Measurements from ENCODE around the gene TERT. TPM values are rescaled to one million over a fixed set of nuclear protein-coding genes. Genes with fewer than 3 reads are reported as not detected.
"Not testable (repeated sequence)": the region's sequence is repeated elsewhere in the genome, so short reads cannot be mapped to it uniquely, and the experiment has no call there.

TERT gene
- total RNA-seq, 3 donors from 2014 or later: 2.1 to 5.0 (median 2.8) TPM

DNA sequence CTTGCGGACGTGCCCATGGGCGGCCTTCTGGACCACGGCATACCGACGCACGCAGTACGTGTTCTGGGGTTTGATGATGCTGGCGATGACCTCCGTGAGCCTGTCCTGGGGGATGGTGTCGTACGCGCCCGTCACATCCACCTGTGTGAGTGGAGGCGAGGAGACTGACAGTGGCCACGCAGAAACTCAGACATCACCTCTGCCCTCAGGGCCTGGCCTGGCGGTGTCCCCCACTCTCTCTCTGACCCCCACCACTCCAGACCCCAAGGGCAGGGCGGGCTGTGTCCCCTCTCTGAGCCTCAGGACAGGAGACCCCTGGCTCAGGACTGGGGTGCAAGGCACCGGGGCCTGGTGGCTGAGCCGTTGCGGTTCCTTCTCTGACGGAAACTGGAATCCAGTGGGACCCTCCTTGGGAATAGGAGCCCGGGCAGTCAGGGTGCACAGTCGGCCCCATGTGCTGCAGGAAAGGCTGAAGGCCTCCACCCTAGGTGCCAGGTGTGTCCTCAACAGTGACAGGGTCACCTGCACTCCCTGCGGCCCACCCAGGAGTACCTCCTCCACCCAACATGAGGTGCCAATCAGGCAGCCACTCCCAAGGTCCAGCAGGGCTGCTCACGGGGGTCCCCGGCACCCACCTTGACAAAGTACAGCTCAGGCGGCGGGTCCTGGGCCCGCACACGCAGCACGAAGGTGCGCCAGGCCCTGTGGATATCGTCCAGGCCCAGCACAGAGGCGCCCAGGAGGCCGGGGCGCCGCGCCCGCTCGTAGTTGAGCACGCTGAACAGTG is 16.0 kb downstream of the TERT start:
- Histone ChIP-seq H3K4me1 (ENCODE audit: low read depth) (no peaks in the 10 kb centered on the region), H3K4me3 (no peak overlapping the region), H3K9me3 (no peaks in the 10 kb centered on the region), H3K36me3 (ENCODE audit: low read depth) (no peaks in the 10 kb centered on the region)
- ATAC-seq (no peak), DNase-seq (peak in 2 of 3 donors; percentile 13 to 34)
- TF ChIP-seq, protein P1, sequence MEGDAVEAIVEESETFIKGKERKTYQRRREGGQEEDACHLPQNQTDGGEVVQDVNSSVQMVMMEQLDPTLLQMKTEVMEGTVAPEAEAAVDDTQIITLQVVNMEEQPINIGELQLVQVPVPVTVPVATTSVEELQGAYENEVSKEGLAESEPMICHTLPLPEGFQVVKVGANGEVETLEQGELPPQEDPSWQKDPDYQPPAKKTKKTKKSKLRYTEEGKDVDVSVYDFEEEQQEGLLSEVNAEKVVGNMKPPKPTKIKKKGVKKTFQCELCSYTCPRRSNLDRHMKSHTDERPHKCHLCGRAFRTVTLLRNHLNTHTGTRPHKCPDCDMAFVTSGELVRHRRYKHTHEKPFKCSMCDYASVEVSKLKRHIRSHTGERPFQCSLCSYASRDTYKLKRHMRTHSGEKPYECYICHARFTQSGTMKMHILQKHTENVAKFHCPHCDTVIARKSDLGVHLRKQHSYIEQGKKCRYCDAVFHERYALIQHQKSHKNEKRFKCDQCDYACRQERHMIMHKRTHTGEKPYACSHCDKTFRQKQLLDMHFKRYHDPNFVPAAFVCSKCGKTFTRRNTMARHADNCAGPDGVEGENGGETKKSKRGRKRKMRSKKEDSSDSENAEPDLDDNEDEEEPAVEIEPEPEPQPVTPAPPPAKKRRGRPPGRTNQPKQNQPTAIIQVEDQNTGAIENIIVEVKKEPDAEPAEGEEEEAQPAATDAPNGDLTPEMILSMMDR (IDR thresholded peaks at IDR 0.05): no peak
- intact Hi-C loops (cut with DNase I, micrococcal nuclease): no loop called here

DNA sequence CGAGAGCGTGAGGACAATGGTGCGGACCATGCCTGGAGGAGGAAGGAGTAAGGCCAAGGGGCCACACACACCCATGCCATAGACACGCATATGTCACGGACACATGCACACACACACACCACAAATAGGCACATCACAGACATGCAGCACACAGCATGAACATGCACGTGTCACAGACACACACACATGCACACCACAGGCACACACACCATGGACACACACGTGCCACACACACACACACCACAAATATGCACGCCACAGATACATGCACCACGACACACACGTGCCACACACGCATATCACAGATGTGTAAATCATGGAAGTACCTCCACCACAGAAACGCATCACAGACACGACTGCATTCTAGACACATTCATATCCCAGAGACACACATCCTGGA is 16.7 kb downstream of the TERT start:
- Histone ChIP-seq H3K4me1 (ENCODE audit: low read depth) (no peaks in the 10 kb centered on the region), H3K9me3 (no peaks in the 10 kb centered on the region), H3K36me3 (ENCODE audit: low read depth) (no peaks in the 10 kb centered on the region), H3K4me3 (no peak overlapping the region)
- TF ChIP-seq, protein P1 (IDR thresholded peaks at IDR 0.05): no peak
- intact Hi-C loops (cut with DNase I, micrococcal nuclease): no loop called here
- ATAC-seq (no peak), DNase-seq (no peak)

DNA sequence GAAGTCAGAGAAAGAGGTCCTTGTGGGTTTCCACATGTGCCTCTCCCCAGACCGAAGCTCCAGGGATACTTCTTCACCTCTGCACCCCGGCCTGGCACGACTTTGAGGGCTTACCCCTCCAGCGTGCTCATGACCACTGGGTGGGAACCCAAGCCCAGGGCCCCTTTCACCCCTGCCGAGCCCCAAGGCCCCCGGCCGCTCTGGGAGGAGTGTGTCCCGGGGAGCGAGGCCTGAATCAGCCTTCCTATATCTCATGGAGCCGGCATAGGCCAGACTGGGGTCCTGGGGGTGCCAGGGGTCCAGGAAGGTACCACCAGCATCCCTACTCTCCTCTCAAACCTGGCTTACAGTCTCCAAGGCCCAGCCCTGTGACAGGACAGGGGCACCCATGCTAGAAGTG is 17.1 kb downstream of the TERT start:
- TF ChIP-seq, protein P1 (IDR thresholded peaks at IDR 0.05): no peak
- no peak for ATAC-seq
- H3K9me3 ChIP-seq: no peaks in the 10 kb centered on the region
- peak in 1 of 3 donors; percentile 31 for DNase-seq
- H3K4me3 ChIP-seq: no peak overlapping the region
- H3K36me3 ChIP-seq (ENCODE audit: low read depth): no peaks in the 10 kb centered on the region
- no peaks in the 10 kb centered on the region for H3K4me1 ChIP-seq (ENCODE audit: low read depth)
- intact Hi-C loops (cut with DNase I, micrococcal nuclease): no loop called here

DNA sequence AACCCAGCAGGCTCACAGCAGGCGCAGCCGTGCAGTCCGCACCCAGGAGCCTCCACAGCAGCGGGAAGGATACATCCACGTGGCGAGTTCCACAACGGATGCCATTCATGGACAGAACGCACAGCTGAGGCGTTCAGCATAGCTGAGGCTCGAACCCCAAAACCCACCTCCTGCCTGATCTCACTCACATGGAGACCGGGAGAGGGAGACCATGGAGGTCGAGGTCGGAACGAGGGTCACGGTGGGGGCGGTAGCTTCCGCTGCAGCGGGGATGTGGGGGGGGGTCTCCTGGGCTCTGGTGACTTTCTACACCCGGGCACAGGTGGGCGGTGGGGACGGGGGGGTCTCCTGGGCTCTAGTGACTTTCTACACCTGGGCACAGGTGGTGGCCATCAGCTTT is 17.5 kb downstream of the TERT start:
- ATAC-seq (no peak), DNase-seq (peak in 1 of 3 donors; percentile 37)
- TF ChIP-seq, protein P1 (IDR thresholded peaks at IDR 0.05): no peak
- Histone ChIP-seq H3K4me1 (ENCODE audit: low read depth) (no peaks in the 10 kb centered on the region), H3K4me3 (no peak overlapping the region), H3K9me3 (no peaks in the 10 kb centered on the region), H3K36me3 (ENCODE audit: low read depth) (no peaks in the 10 kb centered on the region)
- intact Hi-C loops (cut with DNase I, micrococcal nuclease): no loop called here

DNA sequence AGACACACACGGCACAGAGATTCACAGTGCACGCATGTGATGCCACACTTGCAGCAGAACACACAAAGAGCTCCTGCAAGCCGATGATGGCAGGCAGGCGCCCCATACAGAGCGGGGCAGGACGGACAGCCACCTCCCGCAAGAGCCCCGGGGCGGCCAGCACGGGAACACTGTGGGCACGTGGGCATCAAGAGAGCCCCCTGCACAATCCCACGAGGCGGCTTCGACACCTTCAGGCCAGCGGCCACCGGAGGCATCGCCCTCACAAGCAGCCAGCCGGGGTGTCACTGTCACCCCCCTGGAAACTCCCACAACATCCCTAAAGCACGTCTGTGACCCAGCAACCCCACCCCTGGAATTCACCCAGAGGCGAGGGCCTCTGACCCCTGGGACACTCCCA is 17.9 kb downstream of the TERT start:
- intact Hi-C loops (cut with DNase I, micrococcal nuclease): no loop called here
- Histone ChIP-seq H3K9me3 (no peaks in the 10 kb centered on the region), H3K36me3 (ENCODE audit: low read depth) (no peaks in the 10 kb centered on the region), H3K4me3 (no peak overlapping the region), H3K4me1 (ENCODE audit: low read depth) (no peaks in the 10 kb centered on the region)
- DNase-seq (no peak), ATAC-seq (no peak)
- TF ChIP-seq, protein P1 (IDR thresholded peaks at IDR 0.05): no peak

DNA sequence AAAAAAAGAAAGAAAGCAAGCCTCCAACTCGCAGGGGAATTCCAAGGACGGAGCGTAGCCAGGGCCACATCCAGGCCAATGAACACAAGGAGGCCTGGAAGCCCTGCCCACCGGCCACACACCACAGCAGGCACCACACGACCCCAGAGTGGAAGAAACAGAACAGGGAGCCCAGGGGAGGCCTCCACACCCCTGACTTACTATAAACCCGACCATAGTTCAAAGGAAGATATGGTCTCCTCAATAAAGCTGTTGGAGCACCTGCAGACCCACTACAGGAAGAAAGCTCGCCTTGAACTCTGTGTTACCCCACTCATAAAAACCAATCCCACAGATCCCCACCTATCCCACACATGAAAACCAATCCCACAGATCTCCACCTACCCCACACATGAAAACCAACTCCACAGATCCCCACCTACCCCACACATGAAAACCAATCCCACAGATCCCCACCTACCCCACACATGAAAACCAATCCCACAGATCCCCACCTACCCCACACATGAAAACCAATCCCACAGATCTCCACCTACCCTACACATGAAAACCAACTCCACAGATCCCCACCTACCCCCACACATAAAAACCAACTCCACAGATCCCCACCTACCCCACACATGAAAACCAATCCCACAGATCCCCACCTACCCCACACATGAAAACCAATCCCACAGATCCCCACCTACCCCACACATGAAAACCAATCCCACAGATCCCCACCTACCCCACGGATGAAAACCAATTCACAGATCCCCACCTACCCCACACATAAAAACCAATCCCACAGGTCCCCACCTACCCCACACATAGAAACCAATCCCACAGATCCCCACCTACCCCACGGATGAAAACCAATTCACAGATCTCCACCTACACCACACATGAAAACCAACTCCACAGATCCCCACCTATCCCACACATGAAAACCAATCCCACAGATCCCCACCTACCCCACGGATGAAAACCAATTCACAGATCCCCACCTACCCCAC is 19.2 kb downstream of the TERT start:
- intact Hi-C loops (cut with DNase I, micrococcal nuclease); H3K9me3 ChIP-seq; ATAC-seq; H3K4me1 ChIP-seq (ENCODE audit: low read depth); H3K4me3 ChIP-seq; DNase-seq; H3K36me3 ChIP-seq (ENCODE audit: low read depth): not testable (repeated sequence)

Data from mucosa of descending colon (tissue), 3 donors.